HG02571 (cell line): ENCODE data around the gene QRICH2.

Experiments used
- ATAC-seq: cut with Tn5 transposase; IDR thresholded peaks from one replicate; pipeline ENCODE4 v1.9.1; 2021; ENCODE audit warnings: mild to moderate bottlenecking, moderate library complexity; ENCODE audit not compliant: unreplicated experiment

The QRICH2 gene

DNA sequence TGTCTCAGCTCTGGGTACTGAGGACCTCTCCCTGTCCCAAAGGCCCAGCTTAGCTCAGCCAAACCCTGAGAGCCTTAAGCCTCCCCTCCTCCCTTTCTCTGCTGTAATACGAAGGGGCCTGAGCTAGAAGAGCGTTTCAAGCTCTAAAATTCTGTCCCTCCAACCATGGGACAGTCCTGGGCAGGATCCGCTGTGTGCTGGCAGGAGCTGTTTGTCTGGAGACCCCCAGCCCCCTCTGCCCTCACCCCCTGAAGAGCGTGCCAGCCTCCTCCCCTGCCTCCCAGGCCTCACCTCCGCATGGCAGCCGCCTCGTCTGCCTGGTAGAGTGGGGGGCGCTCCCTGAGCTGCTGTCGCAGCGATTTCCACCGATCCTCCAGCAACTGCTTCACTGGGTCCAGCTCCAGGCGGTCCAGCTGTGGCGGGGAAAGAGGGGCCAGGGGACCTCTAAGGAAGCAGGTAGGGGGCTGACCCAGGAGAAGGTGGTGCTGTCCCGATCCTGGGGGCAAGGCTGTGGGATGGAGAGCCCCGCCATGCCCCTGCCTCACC, 28.3 kb downstream of the QRICH2 start:
- ATAC-seq: no peak

DNA sequence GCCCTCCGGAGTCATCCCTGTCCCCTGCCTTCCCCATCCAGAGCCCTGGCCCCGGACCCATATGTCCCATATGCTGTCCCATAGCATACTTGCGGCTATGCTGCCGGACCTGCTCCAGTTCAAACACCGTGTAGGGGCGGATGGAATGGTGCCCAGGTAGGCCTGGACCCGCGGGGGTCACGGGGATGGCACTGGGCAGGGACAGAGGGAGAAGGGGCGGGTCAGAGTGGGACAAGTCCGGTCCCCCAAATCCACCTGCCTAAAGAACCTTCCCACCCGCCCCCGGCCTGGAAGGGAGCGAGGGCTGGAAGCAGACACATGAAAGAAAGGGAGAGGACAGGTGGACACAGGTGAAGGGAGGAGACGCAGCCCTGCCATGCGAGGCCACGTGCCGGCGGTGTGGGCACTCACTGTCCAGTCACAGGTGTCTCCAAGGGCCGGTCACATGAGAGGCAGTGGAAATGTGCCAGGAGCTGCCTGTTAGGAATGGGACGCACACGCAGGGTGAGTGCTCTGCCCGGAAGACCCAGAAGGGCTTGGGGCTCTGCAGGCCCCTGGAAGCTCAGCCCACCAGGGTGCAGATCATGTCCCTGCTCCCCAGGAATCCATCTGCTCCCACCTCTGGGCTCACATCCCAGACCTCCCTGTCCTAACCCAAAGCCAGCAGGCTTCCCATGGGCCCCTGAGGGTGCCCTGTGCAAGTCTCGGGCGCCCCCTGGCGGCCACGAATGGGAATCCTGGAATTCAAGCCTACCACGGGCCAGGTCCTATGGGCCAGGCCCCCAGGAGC, 28.9 kb downstream of the QRICH2 start:
- no peak for ATAC-seq

DNA sequence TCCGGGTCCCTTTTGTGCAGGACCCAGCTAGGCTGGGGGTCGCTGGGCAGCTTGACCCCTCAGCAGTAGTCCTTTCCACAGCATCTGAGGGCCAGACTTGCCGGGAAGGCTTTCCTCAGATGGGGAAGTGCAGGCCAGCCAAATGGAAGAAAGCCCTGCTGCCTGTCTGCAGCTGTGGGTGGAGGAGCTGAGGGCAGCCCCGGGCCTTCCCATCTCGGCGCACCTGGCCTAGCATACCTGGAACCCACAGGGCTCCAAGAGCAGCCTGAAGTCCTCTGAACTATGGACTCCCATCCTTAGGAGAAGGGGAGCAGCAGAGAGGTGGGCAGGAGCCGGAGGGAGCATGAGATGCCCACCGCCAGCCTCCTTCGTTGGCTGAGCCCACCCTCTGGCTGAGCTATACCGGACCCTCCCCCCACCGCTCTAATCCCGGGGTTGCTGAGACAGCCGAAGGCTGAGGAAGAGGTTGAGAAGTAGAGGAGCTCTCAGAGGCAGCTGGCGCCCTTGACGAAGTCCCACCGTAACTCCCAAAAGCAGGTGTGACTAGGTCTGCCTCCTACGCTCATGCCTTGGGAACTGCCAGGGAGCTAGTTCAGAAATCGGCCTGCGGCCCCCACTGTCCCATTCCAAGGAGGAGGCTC, 29.7 kb downstream of the QRICH2 start:
- ATAC-seq: no peak

DNA sequence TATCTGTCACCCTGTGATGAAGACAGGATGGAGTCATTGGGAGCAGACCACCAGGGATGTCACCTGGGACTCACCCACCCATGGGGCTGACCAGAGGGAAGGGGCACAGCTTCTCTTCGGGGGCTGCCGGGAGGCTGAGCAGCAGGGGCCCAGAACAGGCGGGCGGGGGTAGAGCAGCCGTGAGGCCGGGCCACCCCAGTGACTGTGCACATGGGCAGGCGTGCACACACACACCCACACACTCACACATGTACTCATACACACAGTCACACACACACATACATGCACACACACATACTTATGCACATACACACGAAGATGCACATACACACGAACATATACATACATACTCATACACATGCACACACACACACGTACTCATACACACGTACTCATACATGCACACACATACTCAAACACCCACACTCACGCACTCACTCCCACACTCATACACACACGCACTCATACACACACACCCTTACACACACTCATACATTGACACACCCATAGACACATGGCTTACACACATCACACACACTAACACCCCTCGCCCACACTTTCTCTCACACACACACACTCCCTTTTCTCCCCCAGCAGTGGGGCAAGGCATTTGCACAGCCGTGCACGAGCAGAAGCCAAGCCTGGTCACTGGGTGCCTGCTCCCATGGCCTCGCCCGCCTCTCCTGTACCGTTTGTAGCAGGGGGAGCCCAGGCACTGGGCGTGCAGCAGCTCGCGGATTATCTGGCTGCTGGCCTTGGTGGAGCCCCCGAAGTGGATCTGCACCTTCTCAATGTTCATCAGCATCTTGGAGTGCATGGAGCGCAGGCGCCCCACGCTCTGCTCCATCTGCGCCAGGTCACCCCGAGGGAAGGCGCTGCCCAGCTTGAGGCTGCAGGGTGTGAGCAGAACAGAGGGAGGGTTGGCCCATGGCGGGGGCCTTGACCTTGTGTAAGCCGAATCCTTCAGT, 30.5 kb downstream of the QRICH2 start:
- ATAC-seq: no peak

DNA sequence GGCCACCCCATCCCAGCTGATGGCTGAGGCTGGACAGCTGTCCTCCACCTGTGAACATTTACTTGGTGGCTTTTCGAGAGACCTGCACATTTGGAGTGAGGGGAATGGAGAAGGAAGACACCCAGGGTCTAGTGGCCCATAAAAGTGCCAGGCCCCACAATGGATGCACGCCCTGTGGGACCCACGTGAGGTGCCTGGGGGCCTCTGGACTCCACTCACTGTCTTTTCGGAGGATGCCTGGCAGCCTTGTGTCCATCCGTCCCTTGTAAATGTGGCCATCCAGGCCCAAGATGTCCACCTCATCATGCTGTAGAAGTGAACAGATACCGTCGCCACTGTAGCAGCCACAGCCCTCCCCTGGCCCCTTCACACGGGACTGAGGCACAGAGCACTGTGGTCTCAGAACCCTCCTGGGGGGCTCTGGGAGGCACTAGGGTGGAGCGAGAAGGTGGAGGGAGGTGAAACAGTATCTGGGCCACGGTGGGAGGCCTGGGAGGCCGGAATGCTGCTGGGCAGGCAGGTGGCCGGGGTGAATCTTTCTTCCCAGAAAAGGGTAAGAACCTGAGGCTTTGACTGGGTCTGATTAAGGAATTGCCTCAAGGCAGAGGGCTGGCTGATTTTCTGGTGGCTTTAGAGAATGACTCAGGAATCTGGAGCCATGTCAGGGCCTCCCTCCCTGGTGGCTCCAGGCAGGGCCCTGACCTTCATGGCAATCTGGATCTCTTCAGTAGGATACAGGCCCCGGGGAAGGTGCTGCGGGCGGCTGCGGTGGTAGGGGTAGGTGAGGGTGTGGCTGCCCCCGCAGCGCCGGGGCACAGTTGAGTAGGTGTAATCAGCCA, 31.4 kb downstream of the QRICH2 start:
- no peak for ATAC-seq

DNA sequence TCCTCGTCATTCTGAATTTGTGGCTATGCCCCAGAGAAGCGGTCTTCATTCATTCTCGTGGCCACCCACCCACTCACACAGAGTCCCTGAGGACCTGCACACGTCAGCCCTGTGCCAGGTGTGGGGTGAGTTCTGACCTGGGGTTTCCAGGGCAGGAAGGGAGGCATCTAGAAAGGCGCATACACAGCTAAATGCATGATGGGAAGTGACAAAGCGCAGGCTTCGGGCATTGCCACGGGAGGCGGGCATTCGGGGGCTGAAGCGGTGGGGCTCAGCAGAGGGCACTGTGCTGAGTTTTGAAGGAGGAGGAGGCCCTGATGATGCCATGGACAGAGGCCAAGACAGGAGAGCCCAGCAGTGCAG, 32.0 kb downstream of the QRICH2 start:
- no peak for ATAC-seq

DNA sequence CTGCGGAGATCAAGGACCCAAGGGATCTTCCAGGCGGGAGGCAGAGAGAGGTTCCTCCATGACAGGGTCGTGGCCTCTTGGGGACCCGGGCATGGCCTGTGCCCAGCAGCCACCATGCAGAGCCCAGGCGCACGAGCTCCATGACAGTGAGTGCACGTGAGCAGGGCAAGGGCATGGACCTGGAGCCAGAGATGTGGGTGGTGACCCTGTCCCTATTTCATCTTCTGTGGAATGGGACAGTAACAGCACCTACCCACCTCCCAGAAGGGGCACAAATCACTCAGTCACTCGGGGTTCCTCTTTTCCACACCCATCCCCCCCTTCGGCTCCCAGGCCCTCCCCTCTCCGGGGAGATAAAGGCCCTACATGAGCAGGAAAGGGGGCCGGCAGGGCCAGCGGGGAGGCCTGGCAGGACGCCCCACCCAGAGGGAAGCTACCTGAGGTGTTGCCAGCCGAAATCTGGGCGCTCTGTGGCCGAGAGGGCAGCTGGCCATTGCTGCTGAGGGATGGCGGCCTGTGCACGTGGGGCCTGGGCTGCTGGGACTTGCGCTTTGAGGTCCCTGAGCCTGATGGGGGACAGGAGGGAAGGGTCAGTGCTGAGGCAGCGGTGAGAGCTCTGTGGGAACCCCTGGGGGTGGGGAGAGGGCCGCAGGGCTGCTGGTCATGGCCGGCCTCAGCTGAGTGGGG, 32.6 kb downstream of the QRICH2 start:
- ATAC-seq: no peak

DNA sequence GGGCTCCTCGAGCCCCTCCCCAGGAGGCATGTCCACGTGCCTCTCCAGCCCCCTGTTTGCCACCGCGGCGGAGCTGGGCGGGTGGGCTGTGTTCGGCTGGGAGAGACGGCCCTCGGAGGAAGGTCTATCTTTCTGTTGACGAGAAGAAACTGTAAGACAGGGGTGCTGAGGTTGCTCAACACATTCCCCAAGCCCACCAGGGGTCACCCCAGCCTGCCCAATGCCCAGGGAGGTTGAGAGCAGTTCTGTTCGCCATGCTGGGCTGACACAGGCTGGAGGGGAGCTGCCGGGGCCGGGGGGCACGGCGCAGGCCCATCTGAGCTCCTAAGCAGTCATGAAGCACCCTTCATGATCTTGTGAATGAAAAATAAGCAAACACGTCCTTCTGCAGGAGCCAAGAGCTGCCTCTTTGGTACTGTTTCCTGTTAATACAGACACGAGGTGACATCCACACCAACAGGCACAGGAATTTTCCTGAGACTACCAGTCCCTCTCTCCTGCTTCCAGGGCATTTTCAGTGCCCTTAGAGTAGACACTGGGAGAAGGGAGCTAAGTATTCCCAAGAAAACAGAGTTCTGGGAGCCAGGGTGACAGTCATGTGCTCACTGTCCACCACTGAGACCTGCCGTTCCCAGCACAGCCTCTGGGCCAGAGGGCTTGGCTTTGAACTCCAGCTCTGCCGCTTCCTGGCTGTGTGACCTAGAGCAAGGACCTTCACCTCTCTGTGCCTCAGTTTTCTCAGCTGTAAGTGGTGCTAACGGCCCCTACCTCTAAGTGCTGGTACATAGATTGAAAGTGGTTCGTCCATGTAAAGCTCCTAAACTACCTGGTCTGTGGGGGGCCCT, 33.7 kb downstream of the QRICH2 start:
- ATAC-seq: no peak

DNA sequence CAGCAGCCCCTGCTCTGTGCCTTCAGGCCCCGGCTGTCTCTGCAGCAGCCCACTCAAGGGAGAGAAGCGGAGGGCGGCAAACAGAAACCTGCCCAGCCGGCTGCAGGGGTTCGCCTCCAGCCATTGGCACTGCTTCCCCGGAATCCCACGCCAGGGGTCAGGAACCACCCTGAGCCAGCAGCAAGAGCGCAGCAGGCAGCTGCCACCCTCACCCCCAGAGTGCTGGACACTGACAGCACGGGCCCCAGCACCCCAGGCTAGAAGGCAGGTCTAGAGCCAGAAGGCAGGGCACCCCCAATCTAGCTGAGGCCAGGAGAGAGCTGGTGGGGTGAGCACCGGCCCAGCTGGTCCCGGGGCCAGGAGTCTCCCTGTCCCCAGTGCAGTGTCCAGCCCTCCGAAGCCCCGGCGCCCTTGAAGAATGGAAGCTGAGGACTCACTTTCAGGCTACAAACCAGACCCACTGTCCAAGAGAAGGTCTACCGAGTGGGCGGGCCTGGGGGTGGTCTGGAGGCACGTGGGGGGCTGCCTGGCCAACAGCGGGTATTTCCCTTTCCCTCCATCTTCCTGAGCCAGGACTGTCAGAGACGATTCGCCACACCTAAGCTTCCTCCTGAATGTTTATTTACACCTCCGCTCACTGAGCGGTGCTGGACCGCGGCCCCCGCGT, 34.5 kb downstream of the QRICH2 start:
- no peak for ATAC-seq

DNA sequence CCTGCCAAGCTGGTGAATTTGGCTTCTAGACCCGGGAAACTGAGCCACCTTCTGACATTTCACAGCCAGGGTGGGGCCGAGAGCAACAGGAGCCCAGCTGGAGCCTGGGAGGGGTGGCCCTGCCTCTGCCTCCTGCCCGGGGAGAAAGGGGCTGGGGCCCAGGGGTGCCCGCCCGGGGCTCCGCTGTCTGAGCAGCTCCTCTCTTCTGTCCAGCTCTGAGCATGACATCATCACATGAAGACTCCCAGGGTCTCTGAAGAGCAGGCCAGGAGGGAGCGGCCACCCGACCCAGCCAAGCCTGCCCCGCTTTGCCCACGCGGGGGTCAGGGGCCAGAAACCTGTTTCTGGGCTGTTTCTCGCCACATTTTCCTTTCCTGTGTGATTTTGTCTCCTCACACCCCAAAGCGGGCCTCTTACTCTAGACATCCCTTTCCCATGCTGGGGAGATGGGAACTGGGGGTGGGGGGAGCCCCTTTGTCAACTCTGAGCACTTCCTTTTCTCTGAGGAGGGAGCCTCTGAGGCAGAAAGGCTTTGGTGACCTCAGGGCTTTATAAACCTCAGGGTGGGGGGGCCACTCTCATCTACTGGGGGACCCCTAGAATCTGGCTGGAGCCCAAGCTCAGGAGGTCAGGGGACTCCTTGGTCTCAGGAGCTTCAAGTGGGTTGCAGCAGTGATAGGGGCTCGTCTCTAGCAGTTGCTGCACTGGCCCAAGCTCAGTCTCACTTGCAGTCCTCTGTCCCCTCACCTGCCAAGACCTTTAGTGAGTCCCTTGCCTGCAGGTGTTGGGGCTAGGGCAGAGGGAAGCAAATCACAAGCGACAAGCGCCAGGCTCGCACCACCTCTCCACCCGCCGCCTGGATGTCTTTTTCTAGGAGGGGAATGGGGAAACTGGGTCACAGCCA, 35.3 kb downstream of the QRICH2 start:
- peak; percentile 9 for ATAC-seq

DNA sequence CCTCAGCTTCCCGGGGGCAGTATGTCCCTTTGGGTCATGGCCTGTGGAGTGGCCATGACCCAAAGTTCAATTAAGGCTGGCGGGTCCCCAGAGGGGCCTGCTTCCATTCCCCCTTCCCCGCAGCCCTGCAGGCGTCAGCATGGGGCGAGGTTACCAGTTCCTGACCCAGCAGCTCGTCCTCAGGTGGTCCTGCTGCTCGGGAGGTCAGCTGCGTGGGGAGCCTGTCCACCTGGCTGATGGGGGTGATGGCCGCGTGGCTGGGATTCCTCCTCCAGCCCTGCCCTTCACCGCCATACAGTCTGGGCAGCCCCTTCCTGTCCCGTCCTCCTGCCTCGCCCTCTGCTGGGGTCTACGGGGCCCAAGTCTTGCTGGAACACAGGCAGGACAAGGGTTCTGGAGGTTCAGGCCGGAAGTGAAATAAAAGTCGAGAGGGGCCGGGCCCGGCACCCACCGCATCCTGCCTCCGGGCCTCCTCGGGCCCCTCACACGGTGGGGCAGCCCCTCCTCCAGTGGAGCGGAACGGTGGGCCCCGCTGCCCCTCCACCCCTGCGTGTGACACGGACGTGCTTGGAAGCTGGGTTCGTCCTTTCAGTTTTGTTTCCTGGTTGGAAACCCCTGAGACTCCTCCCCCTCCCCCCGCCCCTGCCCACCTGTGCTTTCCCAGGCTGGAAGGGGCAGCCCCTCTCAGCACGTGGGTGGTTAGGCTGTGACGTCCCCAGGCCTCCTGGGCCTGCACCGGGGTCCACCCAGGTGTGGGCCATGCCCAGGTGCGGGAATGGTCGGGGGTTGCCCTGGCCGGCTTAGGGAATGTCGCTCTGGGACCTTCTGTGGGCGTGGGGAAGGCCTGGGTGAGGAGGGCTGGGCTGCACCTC, 36.2 kb downstream of the QRICH2 start:
- ATAC-seq: peak; percentile 45

DNA sequence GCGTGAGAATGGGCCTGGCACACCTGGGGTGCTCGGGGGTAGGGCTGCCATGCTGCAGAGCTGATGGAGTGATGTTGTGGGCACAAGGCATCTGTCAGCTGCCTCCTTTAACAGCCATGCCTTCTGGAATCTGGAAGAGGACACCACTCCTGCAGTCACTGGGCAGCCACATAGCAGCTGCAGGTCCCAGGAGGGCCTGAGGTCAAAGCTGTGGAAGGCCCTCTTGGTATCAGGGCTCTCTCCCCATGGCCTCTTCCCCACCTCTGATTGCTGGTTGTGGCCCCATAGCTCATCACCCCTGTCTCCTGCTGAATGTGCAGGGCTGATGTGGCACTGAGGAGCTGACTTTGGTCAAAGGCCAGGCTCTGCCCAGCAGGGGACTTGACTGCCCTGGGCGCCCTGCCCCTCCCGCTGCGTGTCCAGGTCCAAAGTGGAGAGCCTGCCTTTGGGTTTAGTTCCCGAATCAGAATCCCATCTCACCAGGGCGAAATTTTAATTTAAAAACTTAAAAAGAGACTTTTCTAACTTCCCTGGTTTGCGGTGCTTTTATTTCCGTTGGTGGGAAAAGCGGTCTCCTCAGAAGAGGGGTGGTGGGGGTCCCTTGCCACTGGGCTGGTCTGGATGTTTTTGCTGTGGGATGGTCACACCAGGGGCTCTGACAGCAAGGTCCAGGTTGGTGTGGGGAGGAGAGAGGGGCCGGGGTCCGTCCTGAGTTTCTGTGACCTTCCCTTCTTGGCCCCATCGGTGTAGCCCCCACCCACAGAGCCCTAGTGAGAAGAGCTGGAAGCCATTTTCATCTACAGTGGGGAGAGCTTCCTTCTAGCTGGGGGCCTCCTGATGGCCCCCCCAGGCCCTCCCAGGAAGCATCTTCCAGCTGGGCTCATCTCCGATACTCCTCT, 37.1 kb downstream of the QRICH2 start:
- peak; percentile 4 for ATAC-seq

DNA sequence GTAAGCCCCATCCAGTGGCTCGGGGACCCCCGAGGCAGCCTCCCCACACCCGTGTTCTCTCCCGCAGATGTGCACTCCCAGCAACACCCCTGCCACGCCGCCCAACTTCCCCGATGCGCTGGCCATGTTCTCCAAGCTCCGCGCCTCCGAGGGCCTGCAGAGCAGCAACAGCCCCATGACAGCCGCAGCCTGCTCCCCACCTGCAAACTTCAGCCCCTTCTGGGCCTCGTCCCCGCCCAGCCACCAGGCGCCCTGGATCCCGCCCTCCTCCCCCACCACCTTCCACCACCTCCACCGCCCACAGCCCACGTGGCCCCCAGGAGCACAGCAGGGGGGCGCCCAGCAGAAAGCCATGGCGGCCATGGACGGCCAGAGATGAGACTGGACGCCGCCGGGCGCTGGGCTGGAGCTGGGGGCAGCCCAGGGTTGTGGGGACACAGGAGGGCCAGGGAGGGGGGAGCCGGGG, 37.9 kb downstream of the QRICH2 start:
- no peak for ATAC-seq

DNA sequence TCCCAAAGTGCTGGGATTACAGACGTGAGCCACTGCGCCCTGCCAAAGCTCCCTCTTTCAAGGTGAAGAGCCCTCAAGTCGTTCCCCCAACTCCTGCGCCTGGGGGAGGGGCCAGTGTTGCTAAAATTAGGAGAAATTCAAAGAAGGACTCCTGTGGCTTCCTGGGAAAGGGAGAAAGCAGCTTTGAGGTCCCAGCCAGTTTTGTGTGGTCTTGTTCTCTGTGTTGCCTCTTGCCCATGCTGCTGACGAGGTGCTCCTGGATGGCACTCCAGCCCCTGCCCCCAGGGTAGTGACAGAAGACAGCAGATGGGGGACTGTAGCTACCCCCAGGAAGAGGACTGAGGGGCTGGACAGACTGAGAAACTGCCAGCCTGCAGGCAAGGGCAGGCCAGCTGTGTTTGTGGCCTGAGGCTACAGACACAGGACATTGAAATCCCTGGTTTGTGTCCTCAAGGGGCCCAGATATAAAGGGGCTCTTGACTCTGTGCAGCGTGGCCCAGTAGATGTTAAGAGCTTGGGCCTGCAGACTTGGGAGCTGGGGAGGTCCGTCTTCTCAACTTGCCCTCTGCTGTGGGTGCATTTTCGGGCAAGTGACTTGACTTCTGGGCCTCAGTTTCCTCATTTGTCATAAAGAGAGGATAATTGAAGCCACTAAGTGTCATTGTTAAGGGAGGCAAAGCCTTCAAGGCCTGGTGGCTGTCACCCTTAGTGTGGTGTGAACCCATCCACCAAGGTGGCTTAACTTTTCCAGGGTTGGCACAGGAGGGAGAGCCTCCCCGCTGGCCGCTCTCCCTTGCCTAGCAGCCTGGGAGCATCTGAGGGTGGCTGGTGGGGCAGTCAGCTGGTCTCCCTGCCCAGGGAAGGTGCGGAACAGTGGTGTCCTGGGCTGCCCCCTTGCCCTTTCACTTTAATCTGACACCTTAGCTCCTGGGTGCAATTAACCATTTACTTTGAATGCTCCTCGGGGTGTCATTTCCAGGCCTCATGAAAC, 38.8 kb downstream of the QRICH2 start:
- no peak for ATAC-seq
